SK-N-SH (cell line): ENCODE measurements around the gene ELFN2.

Experiments used
- CTCF ChIP-seq: fragments of 200-600 bp; sonication (generic); IDR thresholded peaks from 2 replicates; pipeline ENCODE4 v1.6.1; 2017; ENCODE audit warnings: antibody characterized with exemption, mild to moderate bottlenecking, moderate library complexity
- FOXM1 ChIP-seq: IDR thresholded peaks from 2 replicates; pipeline ENCODE4 v1.4.0; 2012; ENCODE audit warnings: low read depth, mild to moderate bottlenecking
- RAD21 ChIP-seq: IDR thresholded peaks from 2 replicates; pipeline ENCODE4 v1.6.1; 2012; ENCODE audit warnings: mild to moderate bottlenecking, low read length
- RFX5 ChIP-seq: IDR thresholded peaks from 2 replicates; pipeline ENCODE4 v1.6.1; 2012; ENCODE audit warnings: mild to moderate bottlenecking, improper control_type of control experiment, low read length
- SIN3A ChIP-seq: IDR thresholded peaks from 2 replicates; pipeline ENCODE4 v1.6.1; 2012; ENCODE audit warnings: low read depth, mild to moderate bottlenecking, low read length, moderate library complexity, borderline replicate concordance

GRCh38 chr22:37320726-37321677, 106.3 kb downstream of the ELFN2 start:
- TF ChIP-seq RAD21 = no peak
- no peak for TF ChIP-seq CTCF
- TF ChIP-seq SIN3A = no peak
- TF ChIP-seq RFX5 = no peak
- TF ChIP-seq FOXM1 = no peak
